ENCODE results near the gene CATSPER3.

CATSPER3 gene

DNA sequence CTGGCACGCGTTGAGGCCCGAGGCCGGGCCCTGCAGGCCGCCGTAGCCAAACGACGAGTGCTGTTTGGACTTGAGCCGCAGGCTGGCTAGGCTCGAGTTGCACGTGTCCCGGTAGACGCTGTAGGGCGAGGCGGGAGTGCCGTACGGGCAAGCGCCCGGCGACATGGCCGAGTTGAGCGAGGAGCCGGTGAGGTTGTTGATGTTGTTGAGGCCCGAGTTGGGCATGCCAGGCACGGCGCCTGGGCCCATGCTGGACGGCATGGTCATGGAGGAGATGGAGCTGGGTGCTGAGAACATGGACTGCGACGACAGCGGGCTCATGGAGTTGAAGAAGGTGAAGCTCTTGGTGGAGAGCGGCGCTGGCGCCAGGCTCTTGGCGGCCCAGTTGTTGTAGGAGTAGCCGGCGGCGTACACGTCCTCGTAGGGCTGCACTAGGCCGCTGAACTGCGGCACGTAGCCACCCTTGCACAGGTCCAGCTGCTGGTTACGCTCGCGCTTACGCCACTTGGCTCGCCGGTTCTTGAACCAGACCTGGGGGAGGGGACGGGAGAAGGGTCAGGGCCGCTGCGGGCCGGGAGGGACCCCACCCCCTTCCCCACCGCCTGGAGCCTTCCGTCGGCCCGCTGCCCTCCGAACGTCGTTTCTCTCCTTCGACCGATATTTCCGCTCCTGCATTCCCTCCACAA lies 61.2 kb downstream of the CATSPER3 start:
- DNase-seq (ENCODE audit: low read depth in 1 of 2, low spot score in 1 of 2): no peak

DNA sequence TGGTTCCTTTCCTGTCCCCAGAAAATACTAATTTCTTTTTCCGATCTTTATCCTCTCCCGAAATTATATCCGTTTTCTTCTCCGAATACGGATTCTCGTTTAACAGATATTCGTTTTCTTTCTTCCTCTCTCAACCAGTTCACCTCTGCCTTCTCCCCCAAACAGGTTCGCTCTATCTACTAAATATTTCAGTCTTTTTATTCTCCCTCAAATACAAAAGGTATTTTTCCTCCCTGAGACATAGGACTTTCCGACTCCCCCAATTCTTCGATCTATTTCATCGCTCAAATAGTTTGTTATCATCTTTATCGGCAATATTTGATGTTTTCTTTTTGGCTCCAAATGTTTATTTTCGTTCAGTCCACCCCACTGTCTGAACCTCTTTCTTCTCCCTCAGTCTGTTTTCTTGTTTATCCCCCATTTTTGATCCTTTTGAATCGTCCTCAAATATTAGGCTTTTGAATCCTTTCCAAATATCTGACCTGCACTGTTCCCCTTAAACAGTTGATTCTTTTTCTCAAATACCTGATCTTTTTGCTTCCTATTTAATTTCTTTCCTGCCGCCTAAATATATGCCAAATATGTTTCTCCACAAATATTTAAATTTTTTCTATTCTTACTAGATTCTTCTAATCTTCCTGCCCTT lies 61.9 kb downstream of the CATSPER3 start:
- DNase-seq (ENCODE audit: low read depth in 1 of 2, low spot score in 1 of 2): no peak

GRCh38 chr5:135030123-135030955 lies 62.6 kb downstream of the CATSPER3 start:
- no peak for DNase-seq (ENCODE audit: low read depth in 1 of 2, low spot score in 1 of 2)

DNA sequence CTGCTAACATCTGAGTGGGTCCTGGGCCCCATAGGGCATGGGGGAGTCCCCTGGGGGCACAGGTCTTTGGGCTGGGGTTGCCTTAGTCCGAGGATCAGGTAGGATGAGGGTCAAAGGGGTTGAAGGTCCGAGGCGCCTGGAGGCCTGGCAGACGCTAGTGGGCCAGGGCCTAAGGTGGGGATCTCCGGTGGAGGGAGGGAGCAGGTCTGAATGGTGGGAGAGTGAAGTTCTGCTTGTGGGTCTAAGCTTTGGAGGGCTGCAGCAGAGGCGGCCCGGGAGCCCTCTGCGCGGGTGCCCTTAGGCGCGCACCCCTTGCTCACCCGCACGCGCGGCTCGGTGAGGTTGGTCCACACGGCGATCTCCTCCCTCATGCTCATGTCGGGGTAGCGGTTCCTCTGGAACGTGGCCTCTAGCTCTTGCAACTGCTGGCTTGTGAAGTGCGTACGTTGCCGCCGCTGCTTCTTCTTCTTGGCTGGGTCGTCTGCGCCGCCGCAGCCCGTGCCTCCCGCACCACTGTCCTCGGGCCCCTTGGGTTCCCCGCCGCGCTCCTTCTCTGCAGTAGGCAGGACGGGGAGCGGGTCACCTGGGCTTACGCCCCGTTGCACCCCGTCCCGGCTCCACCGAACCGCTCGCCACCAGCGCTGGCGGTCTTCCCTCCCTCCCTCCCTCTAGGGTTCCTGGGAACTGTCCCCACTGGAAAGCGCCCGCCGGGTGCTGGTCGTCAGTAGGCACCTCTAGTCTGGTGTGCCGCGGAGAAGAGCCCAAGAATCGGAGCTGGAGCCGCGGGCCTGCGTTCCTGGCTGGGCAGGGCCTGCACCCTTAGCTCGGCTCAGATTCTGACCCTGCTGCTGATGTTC lies 63.5 kb downstream of the CATSPER3 start:
- DNase-seq (ENCODE audit: low read depth in 1 of 2, low spot score in 1 of 2): no peak

DNA sequence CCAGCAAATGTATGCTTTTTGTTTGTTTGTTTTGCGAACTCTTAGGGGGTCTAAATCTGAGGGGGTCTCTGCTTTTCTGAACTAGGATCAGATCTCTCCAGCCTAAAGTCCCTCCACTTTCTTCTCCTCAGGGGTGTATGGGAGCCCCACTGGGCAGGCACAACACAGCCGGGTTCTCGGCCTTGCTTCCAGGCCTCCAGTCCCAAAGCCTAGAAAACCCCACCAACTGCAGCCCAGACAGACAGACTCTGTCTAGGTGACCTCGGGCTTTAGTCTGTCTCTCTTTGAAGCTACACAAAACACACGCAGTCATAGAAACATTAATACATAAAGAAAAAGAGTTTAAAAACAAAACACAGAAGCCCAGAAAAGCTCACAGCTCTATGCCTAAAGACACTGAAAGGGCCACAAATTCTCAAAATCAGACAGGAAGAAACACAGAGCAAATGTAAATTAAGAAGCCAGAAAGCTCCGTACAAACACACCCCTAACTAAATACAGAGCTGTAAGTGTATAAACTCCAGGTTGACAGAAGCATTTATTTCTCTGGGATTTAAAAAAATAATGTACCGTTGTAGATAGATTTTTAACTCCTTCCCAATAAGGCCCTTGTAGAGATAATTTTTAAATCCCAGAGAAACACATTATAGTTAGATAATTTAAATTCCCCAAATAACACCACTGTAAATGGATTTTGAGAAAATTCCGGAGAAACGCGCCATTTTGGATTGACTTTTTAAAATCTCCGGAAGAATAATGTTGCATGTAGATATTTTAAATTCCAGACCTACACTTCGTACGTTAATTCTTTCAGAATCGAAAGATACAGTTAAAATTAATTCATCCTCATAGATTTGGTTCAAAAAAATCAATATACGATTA lies 64.3 kb downstream of the CATSPER3 start:
- DNase-seq (ENCODE audit: low read depth in 1 of 2, low spot score in 1 of 2): no peak

DNA sequence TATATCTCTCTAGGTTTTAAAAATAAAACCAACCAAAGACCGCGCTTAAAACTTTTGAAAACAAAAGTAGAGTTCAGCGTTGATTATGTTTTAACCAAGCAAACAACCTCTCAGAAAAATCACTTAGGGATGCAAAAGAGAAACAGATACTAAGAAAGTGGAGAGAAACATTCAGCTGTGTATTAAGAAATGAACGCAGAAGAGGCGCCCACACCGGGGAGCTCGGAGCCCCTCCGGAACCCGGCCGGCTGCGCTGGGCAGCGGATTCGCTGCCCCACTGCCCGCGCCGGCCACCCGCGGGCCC lies 64.9 kb downstream of the CATSPER3 start:
- DNase-seq (ENCODE audit: low read depth in 1 of 2, low spot score in 1 of 2): no peak

DNA sequence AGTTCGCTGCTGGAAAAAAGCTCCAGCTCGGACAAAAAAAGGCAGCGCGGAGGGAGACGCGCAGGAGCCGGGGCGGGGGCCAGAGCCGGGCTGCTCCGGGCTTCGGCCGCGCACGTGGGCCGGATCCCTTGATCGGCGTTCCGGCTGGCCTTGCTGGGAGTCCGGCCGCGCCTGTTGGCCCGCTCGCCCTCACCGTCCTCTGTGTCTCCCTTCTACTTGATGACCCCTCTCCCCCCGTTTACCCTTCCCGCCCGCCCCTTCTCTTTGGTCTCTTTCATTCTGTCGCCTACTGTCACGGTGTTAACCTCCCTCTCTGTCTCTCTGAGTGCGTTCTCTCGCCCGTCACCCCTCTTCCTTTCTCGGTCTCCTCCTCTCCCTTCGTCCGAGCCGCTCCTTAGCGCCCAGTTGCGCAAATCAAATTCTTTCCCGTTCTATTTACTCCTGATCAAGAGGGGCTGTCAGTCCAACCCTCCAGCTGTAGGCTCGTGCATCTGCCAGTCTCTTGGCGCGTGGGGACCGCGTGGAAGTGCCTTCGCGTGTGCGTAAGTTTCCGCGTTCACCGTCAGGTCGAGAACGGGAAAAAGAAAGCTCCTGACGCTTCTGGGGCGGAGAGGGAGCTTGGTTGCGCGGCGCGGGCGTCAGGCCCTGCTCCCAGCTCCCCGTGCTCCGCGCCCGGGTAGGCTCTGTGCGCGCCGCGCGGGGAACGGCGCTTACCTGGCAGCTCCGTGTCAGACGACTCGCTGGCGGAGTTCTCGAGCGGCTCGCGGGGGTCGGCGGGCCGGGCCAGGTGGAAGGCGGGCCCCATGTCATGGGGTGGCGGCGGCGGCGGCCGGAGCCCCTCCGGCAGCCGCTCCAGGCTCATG lies 65.5 kb downstream of the CATSPER3 start:
- DNase-seq (ENCODE audit: low read depth in 1 of 2, low spot score in 1 of 2): no peak

GRCh38 chr5:135033901-135034235 lies 66.2 kb downstream of the CATSPER3 start, which contains the start of gene PITX1:
PITX1 (minus strand) TSS chr5:135034228; CDS start chr5:135033881, 347 bp downstream.
- no peak for DNase-seq (ENCODE audit: low read depth in 1 of 2, low spot score in 1 of 2)

DNA sequence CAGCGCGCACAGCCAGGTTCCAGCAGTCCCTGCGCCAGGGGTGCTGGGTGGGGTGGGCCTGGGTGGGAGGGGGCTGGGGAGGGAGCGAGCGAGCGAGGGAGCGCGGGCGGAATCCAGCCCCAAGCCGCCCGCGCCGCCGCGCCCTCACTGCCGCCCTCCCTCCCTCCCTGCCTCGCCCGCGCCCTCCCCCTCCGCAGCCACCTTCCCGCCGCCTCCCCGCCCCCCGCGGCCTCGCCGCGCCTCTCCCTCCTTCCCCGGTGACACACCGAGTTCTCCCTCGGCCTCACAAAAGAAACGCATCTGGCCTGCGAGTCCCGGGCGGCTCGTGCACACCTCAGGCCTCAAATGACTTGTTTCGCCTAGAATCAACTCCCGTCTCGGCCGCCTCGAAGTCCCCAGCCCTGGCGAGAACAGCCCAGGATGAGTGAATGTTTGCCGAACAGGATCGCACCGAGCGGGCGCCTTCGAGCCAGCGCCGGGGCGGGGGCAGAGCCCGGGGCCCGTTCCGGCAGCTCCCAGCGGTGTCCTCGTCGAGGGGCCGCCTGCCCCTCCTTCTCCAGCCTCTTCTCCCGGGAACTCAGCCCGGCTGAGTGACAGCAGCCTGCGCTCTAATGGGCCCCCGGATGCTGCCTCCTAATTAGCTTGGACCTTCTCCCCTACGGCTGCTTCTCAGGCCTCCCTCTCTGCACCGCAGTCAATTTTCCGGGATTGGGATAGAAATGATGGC lies 66.7 kb downstream of the CATSPER3 start:
- DNase-seq (ENCODE audit: low read depth in 1 of 2, low spot score in 1 of 2): no peak

DNA sequence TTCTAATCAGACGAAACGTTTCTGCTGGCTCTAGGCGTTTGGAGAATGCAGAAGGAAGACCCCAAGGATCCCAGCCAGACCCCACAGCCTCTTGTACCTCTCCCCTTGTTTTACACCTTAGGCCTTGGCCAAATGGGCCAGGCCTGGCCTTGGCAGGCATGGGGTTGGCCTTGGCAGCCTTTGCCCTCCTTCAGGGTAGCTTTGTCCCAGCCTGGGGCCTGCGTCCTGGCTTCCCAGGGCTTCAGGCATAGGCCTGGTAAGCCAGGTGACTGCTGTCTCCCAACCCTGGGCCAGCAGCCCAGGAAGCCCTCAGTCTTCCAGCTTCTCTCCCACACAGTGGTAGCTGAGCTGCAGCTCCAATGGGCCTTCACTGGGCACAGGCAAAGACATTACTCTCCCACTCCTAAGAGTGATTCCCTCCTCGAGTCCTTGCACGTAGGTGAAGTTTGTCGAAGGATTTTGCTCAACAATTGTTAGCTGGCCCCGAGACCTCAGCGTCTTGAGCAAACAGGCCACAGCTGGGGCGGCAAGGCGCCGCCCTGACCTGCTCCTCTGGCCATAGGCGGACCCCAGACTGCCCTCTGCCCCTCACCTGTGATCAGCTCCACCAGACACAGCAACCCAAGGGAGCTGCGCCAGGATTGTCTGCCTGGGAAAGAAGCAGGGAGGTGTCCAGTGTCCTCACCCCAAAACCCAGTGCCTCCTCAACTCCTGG lies 67.4 kb downstream of the CATSPER3 start:
- DNase-seq (ENCODE audit: low read depth in 1 of 2, low spot score in 1 of 2): no peak

- DNase-seq (ENCODE audit: low read depth in 1 of 2, low spot score in 1 of 2): no peak
Observed at GRCh38 chr5:135035678-135036030, 67.9 kb downstream of the CATSPER3 start.

DNA sequence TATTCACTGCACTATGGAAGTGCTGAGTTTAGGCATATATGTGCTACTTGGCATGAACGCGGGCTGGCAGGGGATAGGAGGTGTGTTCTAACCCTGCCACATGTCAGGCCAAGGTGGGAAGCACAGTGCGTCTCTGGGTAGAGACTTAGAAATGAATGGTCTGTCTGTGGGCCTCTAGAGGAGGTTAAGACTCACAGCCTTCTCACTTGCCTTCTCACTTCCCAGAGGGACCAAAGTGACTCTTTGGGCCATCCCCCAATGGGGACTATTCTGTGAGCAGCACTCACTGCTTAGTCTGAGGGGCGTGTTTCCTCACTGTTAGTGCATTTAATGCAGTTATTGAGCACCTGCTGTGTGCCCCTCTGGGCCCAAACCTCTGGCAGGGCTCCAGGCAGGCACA lies 68.7 kb downstream of the CATSPER3 start:
- no peak for DNase-seq (ENCODE audit: low read depth in 1 of 2, low spot score in 1 of 2)

DNA sequence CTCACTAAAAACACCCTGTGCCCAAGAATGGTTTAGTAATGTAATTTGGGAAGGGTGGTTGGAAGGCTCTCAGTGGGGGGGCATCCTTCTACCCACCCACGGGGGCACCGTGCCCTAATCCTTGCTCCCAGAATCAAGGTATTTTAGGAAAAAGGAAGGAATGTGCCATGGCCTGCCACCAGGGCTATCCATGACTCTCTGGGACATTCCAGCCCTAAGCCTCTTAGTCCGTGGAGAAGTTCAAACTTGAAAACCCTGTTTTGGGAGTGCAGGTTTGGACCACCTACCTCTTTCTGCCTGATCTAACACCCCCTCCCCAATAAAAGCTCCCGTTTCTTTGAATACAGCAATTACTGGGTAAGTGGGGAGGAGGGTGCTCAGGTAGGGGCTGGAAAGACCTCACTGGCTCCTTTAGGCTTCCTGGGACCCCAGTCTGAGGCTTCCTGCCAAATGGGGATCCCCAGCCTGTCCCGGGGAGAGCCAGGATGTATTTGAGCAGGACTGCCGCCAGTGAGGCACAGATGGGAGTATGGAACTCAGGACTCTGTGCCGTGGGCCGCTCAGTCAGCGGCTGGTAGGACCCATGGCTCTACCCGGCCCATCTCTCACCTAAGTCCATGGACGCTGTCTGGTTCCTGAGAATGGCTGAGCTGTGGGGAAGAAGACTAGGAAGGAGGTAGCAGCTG lies 70.0 kb downstream of the CATSPER3 start:
- DNase-seq (ENCODE audit: low read depth in 1 of 2, low spot score in 1 of 2): no peak

DNA sequence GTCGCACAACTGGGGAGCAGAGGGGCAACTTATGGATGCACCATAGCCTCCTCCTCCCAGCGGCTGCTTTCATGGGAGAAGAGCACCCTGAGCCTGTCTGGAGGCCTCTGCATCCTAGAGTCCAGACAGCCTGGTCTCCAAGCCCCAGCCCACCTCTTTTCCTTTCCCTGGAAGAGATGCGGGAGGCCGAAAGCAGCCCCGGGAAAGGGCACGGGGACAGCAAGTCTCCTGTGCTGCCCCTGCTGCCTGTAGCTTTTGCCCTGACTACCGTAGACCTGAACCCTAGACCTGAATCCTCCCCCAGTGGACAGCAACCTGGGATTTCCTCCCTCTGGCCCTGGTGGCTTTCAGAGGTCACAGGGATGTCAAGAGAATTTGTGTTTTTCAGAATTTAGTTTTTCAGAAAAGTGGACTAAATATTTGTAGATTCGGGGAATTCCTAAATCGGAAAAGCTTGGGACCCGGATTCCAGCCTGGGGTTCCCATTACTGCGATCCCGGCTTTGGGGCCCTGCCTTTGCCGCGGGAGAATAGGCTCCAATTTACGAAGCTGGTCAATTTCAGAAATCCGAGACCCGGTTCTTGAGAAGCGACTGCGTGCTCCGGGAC lies 70.6 kb downstream of the CATSPER3 start:
- DNase-seq (ENCODE audit: low read depth in 1 of 2, low spot score in 1 of 2): no peak

- no peak for DNase-seq (ENCODE audit: low read depth in 1 of 2, low spot score in 1 of 2)
Observed at GRCh38 chr5:135038813-135039270, 71.1 kb downstream of the CATSPER3 start.

GRCh38 chr5:135039271-135040033 lies 71.7 kb downstream of the CATSPER3 start:
- no peak for DNase-seq (ENCODE audit: low read depth in 1 of 2, low spot score in 1 of 2)

- DNase-seq (ENCODE audit: low read depth in 1 of 2, low spot score in 1 of 2): no peak
Observed at GRCh38 chr5:135040034-135040332, 72.3 kb downstream of the CATSPER3 start.

Measured in activated CD4-positive, alpha-beta T cell treated with anti-CD3 and anti-CD28 coated beads, Interleukin-2, amount 50 U/mL, for 24 hours (primary cell).